H1 (cell line): ENCODE measurements around the gene CCDC9B. TPM values are rescaled to one million over a fixed set of nuclear protein-coding genes. Genes with fewer than 3 reads are reported as not detected.

Source experiments
- CTCF ChIA-PET: fragments of 300-600 bp; sonication (Branson Sonifier 250); formaldehyde crosslinking; loops from one replicate; lab custom pipeline; 2021; ENCODE audit not compliant: partially characterized antibody; lab: Charles Lee
- POLR2A ChIA-PET: fragments of 300-600 bp; sonication (Branson Sonifier 250); formaldehyde crosslinking; loops from one replicate; lab custom pipeline; 2021; ENCODE audit warnings: inconsistent platforms; ENCODE audit not compliant: partially characterized antibody; lab: Charles Lee
- DNase-seq, 2 experiments: peaks; one replicate each; pipeline versions ENCODE4 v3.0.0 to v3.0.0-alpha.2; 2010 to 2022; ENCODE audit warnings: low spot score in 2 of 2, low read depth in 1 of 2, mixed read lengths in 1 of 2
- FAIRE-seq: peaks from 2 replicates; lab custom pipeline; 2011; peaks lifted over from hg19 to GRCh38; lab: Jason Lieb, UNC
- H2AFZ ChIP-seq: 2 replicates; pipeline ENCODE4 v1.8.1; 2012; ENCODE audit warnings: low read length, inconsistent platforms
- H2AK5ac ChIP-seq: 2 replicates; pipeline ENCODE4 v1.6.1; 2013; ENCODE audit warnings: low read depth, low read length
- H2BK120ac ChIP-seq: replicated peaks from 2 replicates; pipeline ENCODE3; 2013; ENCODE audit warnings: low read depth, low read length, inconsistent platforms
- H2BK12ac ChIP-seq: 2 replicates; pipeline ENCODE4 v1.6.1; 2013; ENCODE audit warnings: low read depth, low read length
- H2BK15ac ChIP-seq: 2 replicates; pipeline ENCODE4 v1.6.1; 2013; ENCODE audit warnings: low read length
- H2BK20ac ChIP-seq: 2 replicates; pipeline ENCODE4 v1.6.1; 2013; ENCODE audit warnings: low read length
- H2BK5ac ChIP-seq: 2 replicates; pipeline ENCODE4 v1.6.1; 2013; ENCODE audit warnings: low read depth, low read length
- H3K14ac ChIP-seq: 2 replicates; pipeline ENCODE4 v1.6.1; 2013; ENCODE audit warnings: inconsistent platforms; ENCODE audit not compliant: insufficient read length
- H3K18ac ChIP-seq: 2 replicates; pipeline ENCODE4 v1.6.1; 2013; ENCODE audit warnings: low read length; ENCODE audit errors: extremely low read depth
- H3K23ac ChIP-seq: 2 replicates; pipeline ENCODE4 v1.6.1; 2013; ENCODE audit warnings: inconsistent platforms; ENCODE audit not compliant: insufficient read length
- H3K23me2 ChIP-seq: 2 replicates; pipeline ENCODE4 v1.6.1; 2013; ENCODE audit warnings: low read depth, low read length
- H3K27ac ChIP-seq: 2 replicates; pipeline ENCODE4 v1.6.1; 2011; ENCODE audit warnings: low read depth, low read length, inconsistent platforms
- H3K27me3 ChIP-seq, 4 experiments: replicated peaks in 1 of 4; 1 replicate in 1 of 4; 2 replicates in 3 of 4; pipeline versions ENCODE4 v1.6.1 to v1.8.1; 2011 to 2013; ENCODE audit warnings: low read length in 3 of 4, mild to moderate bottlenecking in 3 of 4, inconsistent platforms in 2 of 4, mixed read lengths in 2 of 4, moderate library complexity in 1 of 4; ENCODE audit not compliant: control insufficient read depth in 3 of 4, insufficient read depth in 3 of 4; ENCODE audit errors: extremely low read depth in 1 of 4
- H3K36me3 ChIP-seq, 4 experiments: 2 replicates each; pipeline versions ENCODE4 v1.6.1 to v1.8.1; 2011 to 2013; ENCODE audit warnings: mild to moderate bottlenecking in 4 of 4, low read length in 3 of 4, moderate library complexity in 2 of 4, control low read depth in 1 of 4, inconsistent platforms in 1 of 4; ENCODE audit not compliant: insufficient read depth in 4 of 4, control insufficient read depth in 2 of 4
- H3K4ac ChIP-seq: replicated peaks from 2 replicates; pipeline ENCODE3; 2013; ENCODE audit warnings: low read length, low read depth, mixed read lengths, inconsistent platforms; ENCODE audit not compliant: insufficient read length
- H3K4me1 ChIP-seq, 4 experiments: replicated peaks in 1 of 4; 1 replicate in 1 of 4; 2 replicates in 3 of 4; pipeline versions ENCODE4 v1.6.1 to v1.8.1; 2011 to 2013; ENCODE audit warnings: low read length in 3 of 4, inconsistent platforms in 2 of 4, mixed read lengths in 1 of 4; ENCODE audit not compliant: insufficient read depth in 4 of 4, control insufficient read depth in 3 of 4
- H3K4me2 ChIP-seq, 2 experiments: 2 replicates each; pipeline versions ENCODE4 v1.6.1 to v1.8.1; 2011 to 2013; ENCODE audit warnings: low read depth in 2 of 2, low read length in 2 of 2, control low read depth in 1 of 2, inconsistent platforms in 1 of 2, mild to moderate bottlenecking in 1 of 2; ENCODE audit not compliant: insufficient read depth in 1 of 2
- H3K4me3 ChIP-seq, 4 experiments: fragments of 200-600, 300-600 bp in 1 of 4; sonication (generic), shearing (Covaris generic), sonication (Bioruptor Twin) in 1 of 4; 2 replicates each; pipeline versions ENCODE4 v1.5.1 to v1.8.1; 2011 to 2016; ENCODE audit warnings: low read length in 4 of 4, low read depth in 3 of 4, control low read depth in 2 of 4, inconsistent platforms in 2 of 4, mild to moderate bottlenecking in 2 of 4, mixed read lengths in 1 of 4, moderate library complexity in 1 of 4; ENCODE audit not compliant: insufficient read depth in 2 of 4; ENCODE audit errors: extremely low read depth in 1 of 4
- H3K56ac ChIP-seq: replicated peaks from 2 replicates; pipeline ENCODE3; 2013; ENCODE audit warnings: low read depth, mild to moderate bottlenecking, mixed read lengths, low read length, inconsistent platforms; ENCODE audit not compliant: insufficient read length
- H3K79me1 ChIP-seq: 2 replicates; pipeline ENCODE4 v1.6.1; 2013; ENCODE audit warnings: low read depth, low read length, control low read depth
- H3K79me2 ChIP-seq, 2 experiments: 2 replicates each; pipeline versions ENCODE4 v1.6.1 to v1.8.1; 2012 to 2013; ENCODE audit warnings: low read length in 2 of 2, mild to moderate bottlenecking in 2 of 2, inconsistent platforms in 1 of 2; ENCODE audit not compliant: insufficient read depth in 2 of 2, control insufficient read depth in 1 of 2
- H3K9ac ChIP-seq, 4 experiments: replicated peaks in 1 of 4; 1 replicate in 1 of 4; 2 replicates in 3 of 4; pipeline versions ENCODE4 v1.6.1 to v1.8.1; 2011 to 2013; ENCODE audit warnings: low read depth in 3 of 4, low read length in 3 of 4, control low read depth in 2 of 4, mild to moderate bottlenecking in 2 of 4, moderate library complexity in 2 of 4, inconsistent platforms in 1 of 4; ENCODE audit errors: extremely low read depth in 1 of 4
- H3K9me3 ChIP-seq, 2 experiments: 2 replicates each; pipeline versions ENCODE4 v1.6.1 to v1.8.1; 2012 to 2013; ENCODE audit warnings: mild to moderate bottlenecking in 2 of 2, moderate library complexity in 2 of 2, control low read depth in 1 of 2, inconsistent platforms in 1 of 2, low read depth in 1 of 2, low read length in 1 of 2, mixed read lengths in 1 of 2; ENCODE audit not compliant: insufficient read depth in 2 of 2
- H4K20me1 ChIP-seq, 2 experiments: replicated peaks in 1 of 2; 2 replicates each; pipeline versions ENCODE3 to v1.8.1; 2011 to 2013; ENCODE audit warnings: inconsistent platforms in 2 of 2, low read length in 2 of 2, mild to moderate bottlenecking in 1 of 2; ENCODE audit not compliant: insufficient read depth in 2 of 2, control insufficient read depth in 1 of 2
- H4K5ac ChIP-seq: 2 replicates; pipeline ENCODE4 v1.6.1; 2013; ENCODE audit warnings: low read length, low read depth, mixed read lengths, inconsistent platforms; ENCODE audit not compliant: insufficient read length
- H4K8ac ChIP-seq: 2 replicates; pipeline ENCODE4 v1.8.0; 2013; ENCODE audit warnings: mild to moderate bottlenecking, moderate library complexity, low read length, inconsistent platforms; ENCODE audit not compliant: insufficient read depth; ENCODE audit errors: extremely low read depth
- H4K91ac ChIP-seq: replicated peaks from 2 replicates; pipeline ENCODE3; 2013; ENCODE audit warnings: low read length, mixed read lengths, inconsistent platforms; ENCODE audit not compliant: insufficient read length
- BRCA1 ChIP-seq: IDR thresholded peaks from 2 replicates; pipeline ENCODE4 v1.6.1; 2012; ENCODE audit warnings: low read depth, low read length, improper control_type of control experiment
- EZH2 ChIP-seq: fragments of 200-600 bp; sonication (generic); IDR thresholded peaks from 2 replicates; pipeline ENCODE4 v1.7.1; 2012; ENCODE audit warnings: low read depth, mild to moderate bottlenecking, moderate library complexity, low read length, inconsistent platforms; ENCODE audit not compliant: severe bottlenecking
- MAX ChIP-seq: IDR thresholded peaks from 2 replicates; pipeline ENCODE4 v1.6.1; 2012; ENCODE audit warnings: inconsistent platforms
- WGBS, 2 experiments: shearing (Covaris generic) in 1 of 2; methylation state at CpG; one replicate each; pipeline versions ENCODE4 v1.1.6 to v1.1.7; 2013 to 2015; ENCODE audit warnings: low lambda C conversion rate in 2 of 2, mixed read lengths in 2 of 2, inconsistent platforms in 1 of 2, low coverage in 1 of 2, missing lambda C conversion rate in 1 of 2; ENCODE audit not compliant: insufficient replicate concordance in 2 of 2, insufficient coverage in 1 of 2, insufficient read length in 1 of 2; ENCODE audit errors: extremely low coverage in 1 of 2, missing lambda C conversion rate in 1 of 2; 5-methylcytosine and 5-hydroxymethylcytosine counted together
- polyA plus RNA-seq, 7 experiments: library from polyadenylated mRNA; depleted of rRNA in 3 of 7; stranded (reverse) in 5 of 7; unstranded in 2 of 7; fragments of >200 nt in 5 of 7; fragments of 200-250 nt in 2 of 7; gene quantifications; 1 replicate in 5 of 7; 2 replicates in 1 of 7; 4 replicates in 1 of 7; pipeline versions ENCODE4 v1.2.1 to v1.2.3, GENCODE V29; 2011 to 2013; ENCODE audit warnings: missing spikeins in 2 of 7, mixed read lengths in 2 of 7
- total RNA-seq: library from RNA; stranded (reverse); fragmentation: NEBNext Ultra II Directional; extraction: Animal tissue kit (Norgen Biotek cat#: 25700); gene quantifications from 2 replicates; pipeline ENCODE4 v1.2.1, GENCODE V29; 2021

Gene CCDC9B
- total and polyA plus RNA-seq, 2 of the 8 experiments (the other 6 are each of a cell fraction or from before 2014, with no cell fraction given): 0.45 to 0.78 TPM

GRCh38 chr15:40329804-40330203, 10.9 kb downstream of the CCDC9B start:
- Histone ChIP-seq H3K36me3 (peaks cover 0 to 11% (median 0%) of the 10 kb centered on the region in 4 experiments; a peak in 3 of 8 replicates), H3K79me2 (peaks cover 0 to 12% of the 10 kb centered on the region in 2 experiments; a peak in 2 of 4 replicates), H3K79me1 (no peaks in the 10 kb centered on the region; the same call in 1 of the 2 replicates), H2BK12ac (no peak overlapping the region), H3K9ac (no peak overlapping the region), H3K27ac (no peak overlapping the region), H4K20me1 (no peaks in the 10 kb centered on the region), H4K91ac (no peak overlapping the region), H2BK20ac (no peak overlapping the region), H3K14ac (no peak overlapping the region), H3K4me3 (no peak overlapping the region), H3K23me2 (peaks cover 2% of the 10 kb centered on the region), H2BK5ac (no peak overlapping the region), H3K27me3 (peaks cover 0 to 6% (median 0%) of the 10 kb centered on the region in 4 experiments; a peak in 1 of 7 replicates), H2AK5ac (no peak overlapping the region), H3K18ac (no peak overlapping the region), H2BK15ac (no peak overlapping the region), H3K56ac (no peak overlapping the region), H4K8ac (no peak overlapping the region), H2BK120ac (no peak overlapping the region), H3K23ac (no peak overlapping the region), H2AFZ (no peak overlapping the region), H3K4ac (no peak overlapping the region), H4K5ac (no peak overlapping the region), H3K9me3 (no peaks in the 10 kb centered on the region; a peak in 1 of 4 replicates), H3K4me2 (no peak overlapping the region), H3K4me1 (peaks cover 26 to 41% (median 29%) of the 10 kb centered on the region in 4 experiments)
- DNase-seq (no peak), FAIRE-seq (no peak)
- ChIA-PET CTCF (interaction anchor here (1.0 to 21.1 kb wide), 7 partner anchors 8 to 93 kb away, joined by 3 to 295 read pairs (median 15); partner anchors contain the start of genes CCDC9B and PLCB2), POLR2A (interaction anchor here (0.9 to 5.6 kb wide), 3 partner anchors 8 to 100 kb away, joined by 3 to 66 read pairs (median 3); partner anchors contain the start of genes CCDC9B and PLCB2)
- WGBS, 2 experiments: 95% methylated on average over 7 of the region's 7 CpGs; no CpG with 5 or more reads in 1 of the 2 experiments
- TF ChIP-seq MAX (no peak), EZH2 (no peak), BRCA1 (no peak)
